Body of pancreas (tissue), 4 donors: Measurements from ENCODE around the gene QRFP. TPM values are rescaled to one million over a fixed set of nuclear protein-coding genes. Genes with fewer than 3 reads are reported as not detected.
"Not testable (repeated sequence)": the region's sequence is repeated elsewhere in the genome, so short reads cannot be mapped to it uniquely, and the experiment has no call there.

Experiments used
- ATAC-seq: fragments of 150-250 bp; one replicate; pipeline ENCODE4 v1.9.1; 2016
- DNase-seq, 4 donors: peaks; one replicate each; pipeline ENCODE4 v3.0.0-alpha.2; 2019
- H3K27ac ChIP-seq, 4 donors: fragments of 200-600 bp; sonication (generic); 1 replicate in 3 of 4; 2 replicates in 1 of 4; pipeline versions ENCODE4 v1.5.1 to v1.6.1; 2016 to 2019; ENCODE audit warnings: mild to moderate bottlenecking in 1 of 4, mixed read lengths in 1 of 4, moderate library complexity in 1 of 4
- H3K27me3 ChIP-seq, 2 donors: fragments of 200-600 bp; sonication (generic); one replicate each; pipeline ENCODE4 v1.6.0; 2016; ENCODE audit warnings: mild to moderate bottlenecking in 1 of 2
- H3K36me3 ChIP-seq, 2 donors: fragments of 200-600 bp; sonication (generic); replicated peaks in 1 of 2; 2 replicates each; pipeline ENCODE4 v1.5.1; 2016; ENCODE audit warnings: low read depth in 2 of 2; ENCODE audit not compliant: insufficient read depth in 1 of 2
- H3K4me1 ChIP-seq: fragments of 200-600 bp; sonication (generic); one replicate; pipeline ENCODE4 v1.6.0; 2016
- H3K4me3 ChIP-seq, 2 donors: fragments of 200-600 bp; sonication (generic); 1 replicate in 1 of 2; 2 replicates in 1 of 2; pipeline ENCODE4 v1.5.1; 2016 to 2019
- H3K9me3 ChIP-seq, 3 donors: fragments of 200-600 bp; sonication (generic); 1 replicate in 2 of 3; 2 replicates in 1 of 3; pipeline ENCODE4 v1.5.1; 2016
- POLR2A ChIP-seq, 3 donors: fragments of 450-650 bp; IDR thresholded peaks; one replicate each; pipeline ENCODE4 v1.6.1; 2016; ENCODE audit warnings: antibody characterized with exemption in 3 of 3, mild to moderate bottlenecking in 2 of 3
- WGBS, 2 donors: methylation state at CpG; one replicate each; pipeline ENCODE4 v1.1.5; 2017; 5-methylcytosine and 5-hydroxymethylcytosine counted together
- intact Hi-C: fragments of 100-400 bp; cut with DNase I; formaldehyde crosslinking; loops from one replicate; pipeline ENCODE4 v1.15.1; 2023
- total RNA-seq, 2 donors: library from RNA; depleted of rRNA; stranded (reverse); fragments of >200 nt; gene quantifications; one replicate each; pipeline ENCODE4 v1.1.0, GENCODE V29; 2016
- TF ChIP-seq, protein P1 (sequence below), 7 experiments: fragments of 450-650 bp in 4 of 7; fragments of 200-600 bp in 3 of 7; sonication (generic) in 3 of 7; IDR thresholded peaks; one replicate each; pipeline ENCODE4 v1.5.1; 2016 to 2019; ENCODE audit warnings: antibody characterized with exemption in 7 of 7

Gene QRFP
- total RNA-seq, 2 donors from 2014 or later = not detected

GRCh38 chr9:130854835-130855234 lies 41.8 kb downstream of the QRFP start:
- Histone ChIP-seq H3K27ac (no peak overlapping the region), H3K36me3 (peaks cover 6 to 14% of the 10 kb centered on the region in 2 donors), H3K4me3 (no peak overlapping the region), H3K27me3 (no peaks in the 10 kb centered on the region), H3K9me3 (no peaks in the 10 kb centered on the region), H3K4me1 (no peaks in the 10 kb centered on the region)
- 87 to 92% methylated on average over 9 of the region's 9 CpGs for WGBS, 2 donors
- DNase-seq (no peak), ATAC-seq (no peak)
- no peak for TF ChIP-seq POLR2A (IDR thresholded peaks at IDR 0.05)
- TF ChIP-seq, protein P1, sequence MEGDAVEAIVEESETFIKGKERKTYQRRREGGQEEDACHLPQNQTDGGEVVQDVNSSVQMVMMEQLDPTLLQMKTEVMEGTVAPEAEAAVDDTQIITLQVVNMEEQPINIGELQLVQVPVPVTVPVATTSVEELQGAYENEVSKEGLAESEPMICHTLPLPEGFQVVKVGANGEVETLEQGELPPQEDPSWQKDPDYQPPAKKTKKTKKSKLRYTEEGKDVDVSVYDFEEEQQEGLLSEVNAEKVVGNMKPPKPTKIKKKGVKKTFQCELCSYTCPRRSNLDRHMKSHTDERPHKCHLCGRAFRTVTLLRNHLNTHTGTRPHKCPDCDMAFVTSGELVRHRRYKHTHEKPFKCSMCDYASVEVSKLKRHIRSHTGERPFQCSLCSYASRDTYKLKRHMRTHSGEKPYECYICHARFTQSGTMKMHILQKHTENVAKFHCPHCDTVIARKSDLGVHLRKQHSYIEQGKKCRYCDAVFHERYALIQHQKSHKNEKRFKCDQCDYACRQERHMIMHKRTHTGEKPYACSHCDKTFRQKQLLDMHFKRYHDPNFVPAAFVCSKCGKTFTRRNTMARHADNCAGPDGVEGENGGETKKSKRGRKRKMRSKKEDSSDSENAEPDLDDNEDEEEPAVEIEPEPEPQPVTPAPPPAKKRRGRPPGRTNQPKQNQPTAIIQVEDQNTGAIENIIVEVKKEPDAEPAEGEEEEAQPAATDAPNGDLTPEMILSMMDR (IDR thresholded peaks at IDR 0.05) = no peak
- intact Hi-C loops = loop anchor here (5.0 kb wide), 1 partner anchor 153 kb away; no protein-coding TSS in a partner anchor

DNA sequence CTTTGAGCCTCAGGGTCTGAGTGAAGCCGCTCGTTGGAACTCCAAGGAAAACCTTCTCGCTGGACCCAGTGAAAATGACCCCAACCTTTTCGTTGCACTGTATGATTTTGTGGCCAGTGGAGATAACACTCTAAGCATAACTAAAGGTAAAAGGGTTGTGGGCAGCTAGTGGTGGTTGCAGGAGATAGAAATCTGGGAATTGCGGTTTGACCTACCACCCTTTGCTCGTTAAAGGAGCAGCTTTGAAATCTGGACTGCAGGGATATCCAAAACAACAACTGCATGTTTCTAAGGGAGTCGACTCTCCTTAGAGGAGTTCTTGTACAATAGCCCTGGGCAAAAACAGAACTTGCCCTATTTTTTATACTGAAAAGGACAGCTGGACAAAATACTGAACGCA lies 42.5 kb downstream of the QRFP start:
- Histone ChIP-seq H3K4me1 (no peaks in the 10 kb centered on the region), H3K4me3 (no peak overlapping the region), H3K36me3 (peaks cover 6 to 14% of the 10 kb centered on the region in 2 donors), H3K27ac (no peak overlapping the region), H3K9me3 (no peaks in the 10 kb centered on the region), H3K27me3 (no peaks in the 10 kb centered on the region)
- WGBS, 2 donors = 83 to 88% methylated on average over 8 of the region's 8 CpGs
- intact Hi-C loops = no loop called here
- no peak for DNase-seq
- no peak for ATAC-seq
- TF ChIP-seq POLR2A (IDR thresholded peaks at IDR 0.05) = no peak
- TF ChIP-seq, protein P1 (IDR thresholded peaks at IDR 0.05) = no peak

GRCh38 chr9:130852801-130853200 lies 43.8 kb downstream of the QRFP start:
- 88 to 90% methylated on average over 7 of the region's 7 CpGs for WGBS, 2 donors
- peaks cover 6 to 14% of the 10 kb centered on the region in 2 donors for H3K36me3 ChIP-seq
- peaks cover 8% of the 10 kb centered on the region for H3K4me1 ChIP-seq
- DNase-seq = no peak
- no peak overlapping the region for H3K4me3 ChIP-seq
- no peak for ATAC-seq
- H3K9me3 ChIP-seq = no peaks in the 10 kb centered on the region
- intact Hi-C loops = no loop called here
- no peaks in the 10 kb centered on the region for H3K27me3 ChIP-seq
- no peak overlapping the region for H3K27ac ChIP-seq
- TF ChIP-seq, protein P1 (IDR thresholded peaks at IDR 0.05) = no peak
- no peak for TF ChIP-seq POLR2A (IDR thresholded peaks at IDR 0.05)

- intact Hi-C loops = no loop called here
- no peak for ATAC-seq
- no peak for TF ChIP-seq POLR2A (IDR thresholded peaks at IDR 0.05)
- DNase-seq = no peak
- Histone ChIP-seq H3K36me3 (peaks cover under 1% of the 10 kb centered on the region in 2 donors), H3K27ac (no peak overlapping the region), H3K27me3 (no peaks in the 10 kb centered on the region), H3K4me1 (peaks cover 34% of the 10 kb centered on the region), H3K4me3 (no peak overlapping the region), H3K9me3 (no peaks in the 10 kb centered on the region)
- WGBS, 2 donors = 85 to 91% methylated on average over 9 of the region's 9 CpGs
Measured at GRCh38 chr9:130849356-130849755, 47.3 kb downstream of the QRFP start.

DNA sequence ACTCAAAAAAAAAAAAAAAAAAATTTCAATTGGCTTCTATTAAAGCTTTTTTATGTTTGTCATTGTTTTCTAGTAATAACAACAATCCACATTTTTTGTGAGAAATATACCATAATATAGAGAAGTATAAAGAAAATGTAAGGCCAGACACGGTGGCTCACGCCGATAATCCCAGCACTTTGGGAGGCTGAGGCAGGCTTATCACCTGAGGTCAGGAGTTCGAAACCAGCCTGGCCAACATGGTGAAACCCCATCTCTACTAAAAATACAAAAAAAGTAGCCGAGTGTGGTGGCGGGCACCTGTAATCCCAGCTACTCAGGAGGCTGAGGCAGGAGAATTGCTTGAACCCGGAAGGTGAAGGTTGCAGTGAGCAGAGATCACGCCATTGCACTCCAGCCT lies 48.1 kb downstream of the QRFP start:
- H3K9me3 ChIP-seq, H3K4me3 ChIP-seq, DNase-seq, ATAC-seq, H3K27me3 ChIP-seq, intact Hi-C loops, H3K36me3 ChIP-seq: not testable (repeated sequence)
- H3K4me1 ChIP-seq = peaks cover 42% of the 10 kb centered on the region
- WGBS, 2 donors = 93 to 96% methylated on average over 8 of the region's 8 CpGs
- peak overlapping the region in 2 of 4 donors; percentile 41 to 78 for H3K27ac ChIP-seq
